ENCODE measurements around the gene NDUFV1. TPM values are rescaled to one million over a fixed set of nuclear protein-coding genes. Genes with fewer than 3 reads are reported as not detected.
"Not testable (repeated sequence)": the region's sequence is repeated elsewhere in the genome, so short reads cannot be mapped to it uniquely, and the experiment has no call there.

NDUFV1 gene

DNA sequence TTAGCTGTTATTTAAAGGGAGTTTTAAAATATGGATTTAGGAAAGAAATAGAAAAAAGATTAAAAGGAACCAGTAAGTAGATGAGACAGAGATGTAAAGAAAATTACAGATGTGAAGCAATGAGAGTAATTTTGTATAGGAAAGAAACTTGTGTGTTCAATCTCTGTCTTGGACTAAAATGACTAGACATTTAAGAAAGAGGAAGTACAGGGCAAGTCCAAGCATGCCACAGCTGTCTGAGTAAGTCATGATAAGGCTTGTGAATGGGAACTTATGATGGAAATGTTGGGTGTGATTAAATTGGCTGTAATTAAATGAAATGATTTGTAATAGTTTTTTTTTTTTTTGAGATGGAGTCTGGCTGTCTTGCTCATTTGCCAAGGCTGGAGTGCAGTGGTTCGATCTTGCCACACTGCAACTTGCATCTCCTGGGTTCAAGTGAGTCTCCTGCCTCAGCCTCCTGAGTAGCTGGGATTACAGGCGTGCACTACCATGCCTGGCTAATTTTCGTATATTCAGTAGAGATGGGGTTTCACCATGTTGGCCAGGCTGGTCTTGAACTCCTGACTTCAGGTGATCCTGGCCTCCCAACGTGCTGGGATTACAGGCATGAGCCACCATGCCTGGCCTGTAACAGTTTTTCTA, 49.7 kb downstream of the NDUFV1 start:
- H2BK5ac ChIP-seq (ENCODE audit: low read length), result no peak overlapping the region
- H3K36me3 ChIP-seq (ENCODE audit: control insufficient read depth, insufficient read depth, low read length), result no peaks in the 10 kb centered on the region
- no peak overlapping the region for H3K27ac ChIP-seq (ENCODE audit: low read depth, low read length)
- H3K4me3 ChIP-seq (ENCODE audit: low read length), result no peak overlapping the region
- no peaks in the 10 kb centered on the region for H3K79me1 ChIP-seq (ENCODE audit: low read length)
- H3K79me2 ChIP-seq (ENCODE audit: control insufficient read depth, insufficient read depth, low read length), result no peaks in the 10 kb centered on the region
- peak; percentile 33 for DNase-seq
- H3K18ac ChIP-seq (ENCODE audit: low read length), result no peak overlapping the region
- no peak overlapping the region for H3K23ac ChIP-seq (ENCODE audit: low read length)
- H2BK120ac ChIP-seq (ENCODE audit: low read depth, low read length), result no peak overlapping the region
- no peak overlapping the region for H3K4ac ChIP-seq (ENCODE audit: low read depth, low read length)
- H3K27me3 ChIP-seq (ENCODE audit: insufficient read depth, low read length, poor library complexity), result no peaks in the 10 kb centered on the region
- H3K4me2 ChIP-seq (ENCODE audit: low read length), result no peak overlapping the region
- no peak overlapping the region for H2AK5ac ChIP-seq (ENCODE audit: low read length)
- H3K56ac ChIP-seq (ENCODE audit: low read length), result no peak overlapping the region
- H3K4me1 ChIP-seq (ENCODE audit: control insufficient read depth, low read depth, low read length), result no peaks in the 10 kb centered on the region
- H4K8ac ChIP-seq (ENCODE audit: low read depth, low read length), result no peak overlapping the region
- H4K5ac ChIP-seq (ENCODE audit: low read length), result no peak overlapping the region
- WGBS (ENCODE audit: extremely low coverage, insufficient coverage, low lambda C conversion rate), result no CpG with 5 or more reads among the region's 4 CpGs
- no peak overlapping the region for H3K9ac ChIP-seq (ENCODE audit: low read length)
- H2BK15ac ChIP-seq (replicated peaks; ENCODE audit: low read depth), result no peak overlapping the region

DNA sequence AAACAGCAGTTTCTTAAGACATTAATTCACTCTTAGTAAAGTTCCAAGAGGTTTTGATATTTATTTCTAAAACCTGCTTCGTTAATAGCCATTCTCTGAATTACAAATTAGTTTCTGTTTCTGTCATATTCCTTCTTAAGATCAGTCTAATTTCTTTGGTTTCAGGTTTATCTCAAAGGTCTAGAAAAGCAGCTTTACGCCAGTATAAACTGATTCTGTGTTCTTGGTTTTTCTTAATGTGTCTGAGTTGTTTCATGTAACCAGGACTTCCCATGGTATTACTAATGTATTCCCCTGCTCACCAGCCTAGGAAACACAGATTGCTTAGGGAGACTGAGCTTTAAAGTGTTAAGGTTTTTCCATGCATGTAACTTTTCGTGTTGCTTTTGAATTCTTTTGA, 50.6 kb downstream of the NDUFV1 start:
- H3K23ac ChIP-seq (ENCODE audit: low read length), result no peak overlapping the region
- no peak overlapping the region for H3K27ac ChIP-seq (ENCODE audit: low read depth, low read length)
- H4K5ac ChIP-seq (ENCODE audit: low read length), result no peak overlapping the region
- no peak overlapping the region for H4K8ac ChIP-seq (ENCODE audit: low read depth, low read length)
- H3K4me3 ChIP-seq (ENCODE audit: low read length), result no peak overlapping the region
- no peak overlapping the region for H2BK120ac ChIP-seq (ENCODE audit: low read depth, low read length)
- H2BK5ac ChIP-seq (ENCODE audit: low read length), result no peak overlapping the region
- H3K27me3 ChIP-seq (ENCODE audit: insufficient read depth, low read length, poor library complexity), result no peaks in the 10 kb centered on the region
- H3K79me2 ChIP-seq (ENCODE audit: control insufficient read depth, insufficient read depth, low read length), result no peaks in the 10 kb centered on the region
- WGBS (ENCODE audit: extremely low coverage, insufficient coverage, low lambda C conversion rate), result no CpG with 5 or more reads among the region's 3 CpGs
- H2BK15ac ChIP-seq (replicated peaks; ENCODE audit: low read depth), result no peak overlapping the region
- H3K4me1 ChIP-seq (ENCODE audit: control insufficient read depth, low read depth, low read length), result no peaks in the 10 kb centered on the region
- H3K18ac ChIP-seq (ENCODE audit: low read length), result no peak overlapping the region
- no peak for DNase-seq
- no peak overlapping the region for H3K4ac ChIP-seq (ENCODE audit: low read depth, low read length)
- H3K36me3 ChIP-seq (ENCODE audit: control insufficient read depth, insufficient read depth, low read length), result no peaks in the 10 kb centered on the region
- H3K4me2 ChIP-seq (ENCODE audit: low read length), result no peak overlapping the region
- H3K56ac ChIP-seq (ENCODE audit: low read length), result no peak overlapping the region
- H3K79me1 ChIP-seq (ENCODE audit: low read length), result no peaks in the 10 kb centered on the region
- H2AK5ac ChIP-seq (ENCODE audit: low read length), result no peak overlapping the region
- no peak overlapping the region for H3K9ac ChIP-seq (ENCODE audit: low read length)

DNA sequence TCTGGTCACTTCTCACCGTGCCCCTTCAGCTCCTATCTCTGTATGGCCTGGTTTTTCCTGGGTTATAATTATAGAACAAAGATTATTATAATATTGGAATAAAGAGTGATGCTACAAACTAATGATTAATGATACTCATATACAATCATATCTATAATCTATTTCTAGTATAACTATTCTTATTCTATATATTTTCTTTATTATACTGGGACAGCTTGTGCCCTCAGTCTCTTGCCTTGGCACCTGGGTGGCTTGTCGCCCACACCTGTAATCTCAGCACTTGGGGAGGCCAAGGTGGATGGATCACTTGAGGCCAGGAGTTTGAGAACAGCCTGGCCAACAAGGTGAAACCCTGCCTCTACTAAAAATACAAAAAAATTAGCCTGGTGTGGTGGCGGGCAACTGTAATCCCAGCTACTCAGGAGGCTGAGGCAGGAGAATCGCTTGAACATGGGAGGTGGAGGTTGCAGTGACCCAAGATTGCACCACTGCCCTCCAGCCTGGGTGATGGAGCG, 53.0 kb downstream of the NDUFV1 start:
- H3K27me3 ChIP-seq (ENCODE audit: insufficient read depth, low read length, poor library complexity); H3K79me1 ChIP-seq (ENCODE audit: low read length); H2BK15ac ChIP-seq (replicated peaks; ENCODE audit: low read depth); H3K36me3 ChIP-seq (ENCODE audit: control insufficient read depth, insufficient read depth, low read length); H3K4me3 ChIP-seq (ENCODE audit: low read length); H3K4me1 ChIP-seq (ENCODE audit: control insufficient read depth, low read depth, low read length); H3K9ac ChIP-seq (ENCODE audit: low read length); H3K4me2 ChIP-seq (ENCODE audit: low read length); DNase-seq; H3K27ac ChIP-seq (ENCODE audit: low read depth, low read length); H3K4ac ChIP-seq (ENCODE audit: low read depth, low read length); H3K56ac ChIP-seq (ENCODE audit: low read length); H3K79me2 ChIP-seq (ENCODE audit: control insufficient read depth, insufficient read depth, low read length); H2AK5ac ChIP-seq (ENCODE audit: low read length); H2BK5ac ChIP-seq (ENCODE audit: low read length); H3K23ac ChIP-seq (ENCODE audit: low read length); H2BK120ac ChIP-seq (ENCODE audit: low read depth, low read length); H4K5ac ChIP-seq (ENCODE audit: low read length); H3K18ac ChIP-seq (ENCODE audit: low read length); H4K8ac ChIP-seq (ENCODE audit: low read depth, low read length): not testable (repeated sequence)
- no CpG with 5 or more reads among the region's 5 CpGs for WGBS (ENCODE audit: extremely low coverage, insufficient coverage, low lambda C conversion rate)

DNA sequence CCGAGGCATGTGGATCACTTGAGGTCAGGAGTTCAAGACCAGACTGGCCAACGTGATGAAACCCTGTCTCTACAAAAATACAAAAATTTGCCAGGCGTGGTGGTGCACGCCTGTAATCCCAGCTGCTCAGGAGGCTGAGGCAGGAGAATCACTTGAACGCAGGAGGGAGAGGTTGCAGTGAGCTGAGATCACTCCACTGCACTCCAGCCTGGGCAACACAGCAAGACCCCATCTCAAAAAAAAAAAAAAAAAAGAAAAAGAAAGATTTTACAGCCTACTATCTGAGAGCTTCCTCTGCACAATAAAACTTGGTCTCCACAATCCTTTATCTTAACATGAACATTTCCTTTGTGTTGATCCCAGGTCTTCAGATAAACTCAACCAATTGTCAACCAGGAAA, 54.0 kb downstream of the NDUFV1 start:
- not testable (repeated sequence) for H2BK15ac ChIP-seq (replicated peaks; ENCODE audit: low read depth); H3K27me3 ChIP-seq (ENCODE audit: insufficient read depth, low read length, poor library complexity); H4K8ac ChIP-seq (ENCODE audit: low read depth, low read length); H3K36me3 ChIP-seq (ENCODE audit: control insufficient read depth, insufficient read depth, low read length); H3K79me1 ChIP-seq (ENCODE audit: low read length); H3K4me3 ChIP-seq (ENCODE audit: low read length); H2AK5ac ChIP-seq (ENCODE audit: low read length); H3K18ac ChIP-seq (ENCODE audit: low read length); H3K4me1 ChIP-seq (ENCODE audit: control insufficient read depth, low read depth, low read length); DNase-seq; H3K23ac ChIP-seq (ENCODE audit: low read length); H3K4ac ChIP-seq (ENCODE audit: low read depth, low read length); H2BK5ac ChIP-seq (ENCODE audit: low read length); H3K56ac ChIP-seq (ENCODE audit: low read length); H3K4me2 ChIP-seq (ENCODE audit: low read length); H3K27ac ChIP-seq (ENCODE audit: low read depth, low read length); H3K79me2 ChIP-seq (ENCODE audit: control insufficient read depth, insufficient read depth, low read length); H3K9ac ChIP-seq (ENCODE audit: low read length); H4K5ac ChIP-seq (ENCODE audit: low read length); H2BK120ac ChIP-seq (ENCODE audit: low read depth, low read length)
- no CpG with 5 or more reads among the region's 5 CpGs for WGBS (ENCODE audit: extremely low coverage, insufficient coverage, low lambda C conversion rate)

Small RNA genes within 50 kb of the gene (small RNA-seq; reads per million reads assigned to genes)
- gene AP003385.3 (ENCODE audit: insufficient read depth), result not detected
